ENCODE results near the gene YKT6.

DNA sequence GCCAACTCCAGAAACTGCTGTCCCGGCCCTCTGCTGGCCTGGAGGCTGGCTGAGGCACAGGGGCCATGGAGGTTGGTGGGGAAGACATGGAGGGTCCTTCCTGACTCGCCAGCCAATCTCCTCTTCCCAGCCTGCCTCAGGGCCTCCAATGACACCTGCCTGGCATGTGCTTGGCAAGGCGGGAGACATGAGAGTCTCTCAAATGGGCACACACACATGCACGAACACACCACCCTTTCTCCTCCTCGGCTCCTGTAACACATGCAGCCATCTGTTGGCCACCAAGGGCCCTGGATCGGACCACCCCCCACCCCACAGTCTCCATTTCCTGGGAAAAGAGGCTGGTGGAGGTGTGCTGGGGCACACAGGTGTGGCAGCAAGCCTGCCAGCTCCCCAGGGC lies 56.4 kb downstream of the YKT6 start:
- TF ChIP-seq, protein P1, sequence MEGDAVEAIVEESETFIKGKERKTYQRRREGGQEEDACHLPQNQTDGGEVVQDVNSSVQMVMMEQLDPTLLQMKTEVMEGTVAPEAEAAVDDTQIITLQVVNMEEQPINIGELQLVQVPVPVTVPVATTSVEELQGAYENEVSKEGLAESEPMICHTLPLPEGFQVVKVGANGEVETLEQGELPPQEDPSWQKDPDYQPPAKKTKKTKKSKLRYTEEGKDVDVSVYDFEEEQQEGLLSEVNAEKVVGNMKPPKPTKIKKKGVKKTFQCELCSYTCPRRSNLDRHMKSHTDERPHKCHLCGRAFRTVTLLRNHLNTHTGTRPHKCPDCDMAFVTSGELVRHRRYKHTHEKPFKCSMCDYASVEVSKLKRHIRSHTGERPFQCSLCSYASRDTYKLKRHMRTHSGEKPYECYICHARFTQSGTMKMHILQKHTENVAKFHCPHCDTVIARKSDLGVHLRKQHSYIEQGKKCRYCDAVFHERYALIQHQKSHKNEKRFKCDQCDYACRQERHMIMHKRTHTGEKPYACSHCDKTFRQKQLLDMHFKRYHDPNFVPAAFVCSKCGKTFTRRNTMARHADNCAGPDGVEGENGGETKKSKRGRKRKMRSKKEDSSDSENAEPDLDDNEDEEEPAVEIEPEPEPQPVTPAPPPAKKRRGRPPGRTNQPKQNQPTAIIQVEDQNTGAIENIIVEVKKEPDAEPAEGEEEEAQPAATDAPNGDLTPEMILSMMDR (IDR thresholded peaks at IDR 0.05) = no peak
- TF ChIP-seq POLR2A (IDR thresholded peaks at IDR 0.05) = no peak

Measured in uterus (tissue), 2 donors.